HUDEP-2 (cell line): Measurements from ENCODE around the gene C5.

Experiments used
- DNase-seq, 76 experiments: peaks; one replicate each; lab custom pipeline; 2025; ENCODE audit not compliant: unreplicated experiment in 76 of 76; lab: John Stamatoyannopoulos, UW

The C5 gene

GRCh38 chr9:120946259-120946658, 103.8 kb downstream of the C5 start:
- DNase-seq: no peak

DNA sequence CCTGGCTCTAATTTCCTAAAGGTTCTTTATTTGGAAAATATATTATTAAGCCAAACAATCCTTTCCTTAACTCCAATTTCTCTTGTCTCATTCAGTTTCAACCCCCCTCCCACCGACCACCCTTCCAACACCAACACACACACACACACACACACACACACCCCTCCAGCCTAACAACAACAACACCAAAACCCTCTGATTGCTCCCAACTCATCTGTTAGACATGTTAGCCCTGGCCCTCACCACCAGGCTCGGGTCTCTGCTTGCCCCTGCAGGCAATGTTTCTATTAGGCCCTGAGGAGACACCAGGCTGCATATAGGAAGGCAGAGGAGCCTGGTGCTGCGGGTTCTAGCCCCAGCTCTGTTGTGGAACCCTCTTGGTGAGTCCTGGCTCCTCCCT, 105.1 kb downstream of the C5 start:
- no peak for DNase-seq

DNA sequence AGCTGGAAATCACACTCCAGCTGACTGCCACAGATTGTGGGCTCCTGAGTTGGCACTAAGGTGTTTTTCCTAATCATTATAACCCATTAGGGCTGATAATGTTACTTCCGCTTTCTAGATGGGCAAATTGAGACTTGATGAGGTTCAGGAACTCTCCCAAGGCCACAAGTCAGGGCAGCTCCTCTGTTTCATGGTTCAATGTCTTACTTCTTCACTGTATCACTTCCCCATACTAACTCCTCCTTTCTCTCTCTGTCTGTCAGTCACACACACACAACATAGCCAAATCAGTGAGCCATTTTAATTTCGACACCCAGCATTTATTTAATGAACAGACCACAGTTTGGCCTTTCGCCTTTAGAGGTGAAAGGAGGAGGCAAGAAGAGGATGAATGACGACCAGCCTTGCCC, 105.6 kb downstream of the C5 start:
- peak in 3 of 76 experiments; percentile 5 to 21 (median 17) for DNase-seq

DNA sequence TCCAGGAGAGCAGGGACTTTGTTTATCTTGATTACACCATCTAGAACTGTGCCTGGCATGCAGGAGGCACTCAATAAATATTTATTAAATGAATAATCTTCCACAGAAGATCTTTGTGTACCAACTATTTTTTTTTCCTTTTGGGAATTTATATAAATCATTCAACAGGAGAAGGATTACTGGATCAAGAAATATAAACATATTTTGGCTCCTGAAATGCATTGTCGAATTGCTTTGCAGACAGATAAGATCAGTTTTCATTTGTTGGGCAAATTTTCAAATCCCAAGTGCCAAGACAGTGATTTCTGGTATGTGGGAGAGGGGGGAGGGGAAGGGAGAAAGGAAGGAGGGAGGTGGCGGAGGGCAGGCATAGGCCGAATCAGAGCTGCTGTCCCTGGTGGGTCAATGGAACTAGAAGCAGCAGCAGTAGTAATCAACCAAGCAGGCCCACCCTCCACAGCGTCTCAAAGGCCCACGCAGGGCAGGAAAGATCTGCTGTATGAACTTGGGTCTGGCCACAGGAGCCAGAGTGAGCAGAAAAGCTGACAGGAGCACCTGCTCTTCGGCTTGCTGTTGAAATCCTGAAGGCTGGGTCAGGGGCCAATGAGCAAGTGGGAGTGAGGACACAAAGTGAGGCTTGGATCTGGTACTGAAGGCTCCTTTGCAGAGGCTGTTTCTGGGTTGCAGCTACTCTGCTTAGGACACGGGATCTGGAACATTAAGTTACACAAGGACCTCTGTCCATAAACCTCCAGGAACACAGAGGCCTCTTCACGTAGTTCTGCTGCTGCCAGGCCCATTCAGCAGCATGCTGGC, 107.7 kb downstream of the C5 start:
- DNase-seq: no peak

DNA sequence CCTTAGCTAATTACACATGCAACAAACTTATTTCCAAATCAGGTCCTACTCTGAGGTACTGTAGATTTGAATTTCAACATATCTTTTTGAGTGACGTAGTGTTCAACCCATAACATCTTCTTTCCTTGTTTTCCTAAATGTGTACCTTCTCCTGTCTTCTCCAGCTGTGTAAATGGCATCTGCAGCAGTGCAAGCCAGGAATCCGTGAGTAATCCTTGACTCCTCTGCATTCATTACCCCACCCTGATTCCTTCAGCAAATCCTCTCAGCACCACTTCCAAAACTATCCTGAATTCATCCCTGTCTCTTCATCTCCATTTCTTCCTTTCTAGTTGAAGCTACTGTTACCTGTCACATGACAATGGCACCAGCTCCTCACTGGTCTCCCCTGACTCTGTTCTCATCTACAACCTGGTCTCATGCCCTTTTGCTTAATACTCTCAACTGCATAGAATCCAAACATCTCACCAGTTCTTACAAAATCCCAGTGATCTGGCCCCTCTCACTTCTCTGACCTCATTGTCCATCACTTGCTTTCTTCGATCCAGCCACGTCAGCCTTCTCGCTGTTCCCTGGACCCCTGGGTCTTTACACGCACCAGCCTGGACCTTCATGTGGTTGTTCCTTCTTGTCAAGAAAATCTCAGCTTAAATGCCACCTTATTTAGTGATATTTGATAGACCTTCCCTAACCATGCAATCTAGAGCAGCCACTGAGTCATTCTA, 108.9 kb downstream of the C5 start:
- DNase-seq: no peak

DNA sequence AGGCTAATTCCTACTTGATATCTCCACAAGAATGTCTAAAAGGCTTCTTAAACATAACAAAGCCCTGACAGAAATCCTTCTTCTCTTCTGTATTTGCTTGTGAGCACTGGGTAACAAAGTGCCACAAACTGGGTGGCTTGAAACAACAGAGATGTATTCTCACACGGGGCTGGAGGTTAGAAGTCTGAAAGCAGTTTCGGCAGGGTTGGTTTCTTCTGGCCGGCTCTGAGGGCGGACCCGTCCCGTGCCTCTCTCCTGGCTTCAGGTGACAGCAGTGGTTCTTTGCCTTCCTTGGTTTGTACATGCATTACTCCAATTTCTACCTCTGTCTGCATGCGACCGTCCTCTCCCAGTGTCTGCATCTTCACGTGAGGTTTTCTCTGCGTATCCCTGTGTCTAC, 109.5 kb downstream of the C5 start:
- no peak for DNase-seq

GRCh38 chr9:120938851-120939250, 111.2 kb downstream of the C5 start:
- no peak for DNase-seq

- DNase-seq: no peak
These were observed 112.5 kb downstream of the C5 start for GRCh38 chr9:120937596-120937995.

DNA sequence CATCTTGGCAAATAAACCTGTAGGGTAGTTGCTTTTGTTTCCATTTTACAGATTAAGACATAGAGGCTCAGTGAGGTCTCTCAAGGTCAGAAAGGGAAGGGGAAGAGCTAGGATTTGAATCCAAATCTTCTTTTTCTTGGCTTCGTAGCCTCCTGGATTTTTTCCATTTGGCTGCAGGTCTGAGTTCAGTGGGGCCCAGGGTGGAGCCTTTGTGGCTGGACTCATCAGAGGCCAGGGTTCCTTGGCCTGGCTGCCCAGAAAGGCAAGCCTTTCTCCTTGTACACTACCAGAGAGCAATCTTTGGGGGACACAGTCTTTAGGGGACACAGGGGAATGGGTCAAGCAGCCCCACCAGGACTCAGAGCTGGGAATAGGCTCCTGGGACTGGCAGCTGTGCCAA, 112.9 kb downstream of the C5 start:
- no peak for DNase-seq

DNA sequence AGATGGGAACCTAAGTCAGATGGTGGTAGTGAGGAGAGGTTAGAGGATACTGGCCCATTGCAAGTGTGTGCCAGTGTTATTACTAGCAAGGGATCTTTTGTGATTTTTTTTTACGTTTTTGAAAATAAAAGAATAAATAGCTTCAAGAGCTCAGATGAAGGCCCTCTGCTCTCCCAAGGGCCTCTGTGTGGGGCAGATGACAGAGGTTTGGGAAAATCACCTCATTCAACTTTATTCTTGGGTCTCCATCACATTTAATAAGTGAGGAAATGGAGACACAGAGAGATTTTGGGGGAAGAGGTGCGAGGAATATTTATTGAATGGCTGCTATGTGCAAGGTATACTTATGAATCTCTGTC, 113.3 kb downstream of the C5 start:
- DNase-seq: no peak

DNA sequence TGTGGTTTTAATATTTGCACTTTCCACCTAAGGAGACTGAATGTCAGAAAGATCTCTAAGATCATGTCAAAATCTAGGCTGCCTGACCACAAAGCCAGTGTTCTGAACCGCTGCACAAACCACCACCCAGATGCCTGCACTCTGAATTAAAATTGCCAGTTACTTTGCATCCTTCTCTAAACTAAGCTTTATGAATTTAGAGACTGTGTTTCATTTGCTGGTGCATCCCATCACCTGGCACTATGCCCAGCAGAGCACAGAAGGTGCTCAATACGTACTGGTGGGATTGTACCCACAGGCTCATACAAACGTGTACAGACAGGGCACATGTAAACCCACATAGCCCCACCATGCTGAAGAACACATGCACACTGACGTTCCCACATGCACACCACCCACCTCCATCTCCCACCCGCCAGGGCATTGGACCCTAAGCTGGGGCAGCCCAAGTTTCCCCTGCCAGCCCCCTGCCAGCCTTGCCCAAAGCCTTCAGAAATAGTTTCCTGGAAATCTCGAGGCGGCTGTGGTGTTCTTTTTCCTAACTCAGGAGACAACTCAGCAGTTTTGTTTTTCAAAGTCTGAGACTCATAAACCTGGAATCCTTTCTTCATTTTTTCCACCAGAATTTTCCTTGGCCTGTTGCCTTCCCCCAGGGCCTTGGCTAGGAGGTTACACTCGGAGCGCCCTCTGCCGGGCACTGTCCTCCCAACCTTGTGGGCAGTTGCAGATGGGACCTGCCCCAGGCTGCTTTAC, 113.9 kb downstream of the C5 start:
- peak in 73 of 76 experiments; percentile 11 to 88 (median 72) for DNase-seq

DNA sequence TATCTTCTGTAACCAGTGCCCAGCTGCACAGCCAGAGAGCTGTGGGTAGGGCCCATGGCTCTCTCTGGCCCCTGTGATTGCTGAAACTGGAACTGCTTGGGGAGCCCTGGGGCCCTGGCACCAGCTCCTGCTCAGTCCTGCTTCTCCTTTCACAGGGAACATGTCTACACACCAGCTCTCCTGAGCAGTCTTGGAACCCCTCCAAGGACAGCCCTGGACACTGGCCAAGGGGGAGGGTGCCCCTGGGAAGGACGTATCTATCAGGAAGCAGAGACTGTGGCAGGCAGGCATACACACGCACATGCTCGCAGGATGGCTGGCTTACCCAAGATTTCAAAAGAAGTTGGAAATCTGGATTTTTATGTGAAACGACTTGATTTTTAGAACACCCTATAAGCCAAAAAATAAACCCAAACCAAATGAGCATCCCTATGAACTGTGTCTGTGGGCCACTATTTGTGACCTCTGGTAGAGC, 114.7 kb downstream of the C5 start:
- peak; percentile 29 to 96 (median 87) for DNase-seq

DNA sequence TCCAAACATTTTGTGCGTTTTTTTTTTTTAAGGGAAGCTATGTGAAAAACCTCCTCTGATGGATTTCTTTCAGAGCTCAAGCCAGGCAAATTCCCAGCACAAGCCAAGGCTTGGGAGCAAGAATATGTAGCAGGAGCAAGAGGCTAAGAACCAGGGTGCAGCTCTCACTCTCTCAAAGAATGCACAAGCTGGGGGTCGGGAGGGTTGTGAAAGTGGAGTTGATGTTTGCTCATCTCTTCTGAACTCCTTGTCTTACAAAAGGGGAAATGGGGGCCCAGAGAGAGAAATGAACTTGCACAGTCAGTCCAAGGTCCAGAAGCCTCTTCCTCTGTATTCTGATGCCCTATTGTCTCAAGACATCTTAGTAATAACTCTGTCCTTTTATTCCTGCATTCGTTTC, 115.8 kb downstream of the C5 start:
- DNase-seq: no peak

DNA sequence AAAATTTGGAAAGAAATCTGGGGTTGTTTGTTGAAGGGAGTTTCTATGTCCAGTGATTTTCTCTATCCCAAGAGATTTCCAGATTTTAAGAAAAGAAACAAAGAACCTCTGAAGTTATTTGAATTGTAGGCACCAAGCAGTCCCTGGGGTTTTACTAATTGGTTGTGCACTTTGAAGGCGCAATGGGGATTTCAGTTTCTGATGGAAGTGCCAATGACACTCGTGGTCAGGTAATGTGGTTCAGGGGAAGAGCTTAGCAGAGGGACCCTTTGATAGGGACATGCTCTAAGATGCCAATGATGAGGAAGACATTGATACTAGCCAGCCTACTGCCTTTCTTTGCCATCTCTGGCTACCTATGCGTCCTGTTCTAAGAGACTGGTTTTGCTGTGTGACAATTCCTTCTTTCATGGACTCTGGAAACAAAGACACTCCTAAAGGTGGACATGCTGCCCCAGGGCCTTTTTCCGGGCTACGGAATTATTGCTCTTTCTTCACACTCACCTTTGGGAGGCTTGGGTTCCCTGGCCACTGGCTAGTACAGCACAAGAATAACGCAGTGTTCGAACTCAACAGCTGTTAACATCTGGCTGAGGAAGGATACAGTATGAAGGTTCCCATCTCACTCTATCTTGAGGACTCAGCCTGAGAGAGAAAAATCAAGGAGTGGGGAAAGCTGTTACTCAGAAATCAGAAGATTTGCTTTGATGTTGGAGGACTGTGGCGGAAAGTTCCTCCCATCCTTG, 116.6 kb downstream of the C5 start:
- no peak for DNase-seq

- DNase-seq: no peak
These were observed 117.8 kb downstream of the C5 start for GRCh38 chr9:120932086-120932823.

DNA sequence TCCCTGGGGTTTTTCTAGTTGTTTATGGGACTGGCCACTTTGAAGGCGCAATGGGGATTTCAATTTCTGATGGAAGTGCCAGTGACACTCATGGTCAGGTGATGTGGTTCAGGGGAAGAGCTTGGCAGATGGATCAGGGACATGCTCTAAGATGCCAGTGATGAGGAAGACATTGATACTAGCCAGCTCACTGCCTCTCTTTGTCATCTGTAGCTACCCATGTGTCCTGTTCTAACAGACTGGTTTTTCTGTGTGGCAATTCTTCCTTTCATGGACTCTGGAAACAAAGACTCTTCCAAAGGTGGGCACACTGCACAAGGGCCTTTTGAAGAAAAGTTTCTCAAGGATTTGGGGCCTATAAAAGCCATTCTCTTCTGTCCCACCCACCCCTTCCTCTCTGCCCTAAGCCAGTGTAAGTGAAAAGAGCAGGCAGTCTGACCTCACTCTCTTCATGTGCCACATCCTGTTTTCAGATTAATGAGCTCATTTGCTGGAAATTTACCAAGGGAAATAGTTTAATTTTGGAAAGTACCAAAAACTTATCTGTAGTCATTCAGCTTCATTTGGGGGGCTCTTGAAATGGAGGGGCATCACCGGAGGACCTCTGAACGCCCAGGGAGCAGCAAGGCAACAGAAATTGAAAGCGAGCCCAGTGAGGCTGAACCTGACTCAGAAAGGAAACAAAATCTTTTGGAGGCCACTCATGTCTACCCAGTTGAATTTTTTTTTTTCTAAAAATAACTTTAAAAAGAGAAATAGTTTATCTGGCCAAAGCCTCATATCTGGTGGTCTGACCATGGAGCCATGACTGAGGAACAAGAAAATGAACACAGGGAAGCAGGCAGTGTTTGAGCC, 118.6 kb downstream of the C5 start:
- no peak for DNase-seq

DNA sequence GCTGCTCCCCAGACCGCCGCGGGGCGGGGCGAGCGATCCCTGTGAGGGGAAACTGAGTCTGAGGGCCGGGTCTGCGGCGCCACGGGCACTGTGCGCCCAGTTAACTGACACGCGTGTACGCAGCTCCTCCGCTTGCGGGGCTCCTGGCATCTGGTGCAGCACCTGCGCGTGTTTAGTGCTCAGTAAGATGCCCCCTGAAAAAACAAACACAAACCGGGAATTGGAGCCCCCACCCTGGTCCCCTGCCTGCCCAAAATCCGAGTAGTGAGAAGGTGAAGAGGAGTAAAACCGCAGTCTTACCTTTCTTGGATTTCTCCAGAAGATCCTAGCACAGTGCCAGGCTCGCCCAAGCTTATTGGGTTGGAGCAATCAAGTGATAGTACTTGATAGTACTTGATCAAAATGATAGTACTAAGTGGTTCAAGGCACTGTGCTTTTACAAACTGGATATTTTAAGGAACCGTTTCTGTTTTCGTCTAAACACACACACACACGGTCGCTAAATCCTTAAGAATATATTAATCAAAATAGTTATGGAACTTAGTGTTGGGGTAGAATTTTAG, 120.8 kb downstream of the C5 start:
- peak in 5 of 76 experiments; percentile 15 to 55 (median 44) for DNase-seq

GRCh38 chr9:120928483-120929228, 121.4 kb downstream of the C5 start:
- peak in 45 of 76 experiments; percentile 4 to 55 (median 29) for DNase-seq
